Measurements from ENCODE around the gene ATP5PB.

DNA sequence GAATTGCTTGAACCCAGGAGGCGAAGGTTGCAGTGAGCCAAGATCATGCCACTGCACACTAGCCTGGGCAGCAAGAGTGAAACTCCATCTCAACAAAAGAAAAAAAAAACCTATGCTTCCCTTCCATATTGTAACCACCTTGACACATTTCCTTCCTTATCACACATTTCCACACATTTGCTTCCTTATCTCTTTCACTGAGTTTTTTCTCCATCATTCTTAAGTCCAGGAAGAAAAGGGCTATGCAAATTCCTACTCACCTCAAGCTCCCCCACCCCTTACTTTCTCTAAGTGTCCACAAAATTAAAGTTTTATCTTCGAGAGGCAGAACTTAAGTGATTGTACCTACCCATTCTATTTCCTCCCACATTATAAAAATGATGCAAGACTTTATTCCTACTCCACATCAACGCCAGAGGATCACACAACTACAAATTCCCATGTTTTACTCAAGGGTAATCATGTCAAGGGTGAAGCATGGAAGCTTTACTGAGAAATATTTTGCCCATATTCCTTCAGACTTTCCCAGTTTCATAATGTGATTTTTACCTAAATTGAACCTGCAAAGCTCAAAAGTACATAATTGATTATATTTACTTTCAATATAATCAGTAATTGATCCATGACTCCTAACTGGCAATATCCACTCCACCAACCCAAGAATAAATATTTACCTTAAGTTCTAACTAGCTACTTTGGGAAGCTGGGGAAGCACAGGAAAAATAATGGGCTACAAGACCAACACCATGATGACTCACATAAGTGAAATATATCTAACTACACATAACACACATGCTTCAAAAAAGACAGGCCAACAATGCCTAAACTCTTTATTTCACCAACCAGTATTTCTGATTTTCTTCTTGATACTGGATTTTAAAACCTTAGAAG lies 9.6 kb upstream of the ATP5PB start:
- TF ChIP-seq, protein P1, sequence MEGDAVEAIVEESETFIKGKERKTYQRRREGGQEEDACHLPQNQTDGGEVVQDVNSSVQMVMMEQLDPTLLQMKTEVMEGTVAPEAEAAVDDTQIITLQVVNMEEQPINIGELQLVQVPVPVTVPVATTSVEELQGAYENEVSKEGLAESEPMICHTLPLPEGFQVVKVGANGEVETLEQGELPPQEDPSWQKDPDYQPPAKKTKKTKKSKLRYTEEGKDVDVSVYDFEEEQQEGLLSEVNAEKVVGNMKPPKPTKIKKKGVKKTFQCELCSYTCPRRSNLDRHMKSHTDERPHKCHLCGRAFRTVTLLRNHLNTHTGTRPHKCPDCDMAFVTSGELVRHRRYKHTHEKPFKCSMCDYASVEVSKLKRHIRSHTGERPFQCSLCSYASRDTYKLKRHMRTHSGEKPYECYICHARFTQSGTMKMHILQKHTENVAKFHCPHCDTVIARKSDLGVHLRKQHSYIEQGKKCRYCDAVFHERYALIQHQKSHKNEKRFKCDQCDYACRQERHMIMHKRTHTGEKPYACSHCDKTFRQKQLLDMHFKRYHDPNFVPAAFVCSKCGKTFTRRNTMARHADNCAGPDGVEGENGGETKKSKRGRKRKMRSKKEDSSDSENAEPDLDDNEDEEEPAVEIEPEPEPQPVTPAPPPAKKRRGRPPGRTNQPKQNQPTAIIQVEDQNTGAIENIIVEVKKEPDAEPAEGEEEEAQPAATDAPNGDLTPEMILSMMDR (IDR thresholded peaks at IDR 0.05; ENCODE audit: borderline replicate concordance, extremely low read depth, low read length, poor library complexity, severe bottlenecking), result no peak
- TF ChIP-seq EZH2 (IDR thresholded peaks at IDR 0.05; ENCODE audit: borderline replicate concordance, low read depth, low read length, severe bottlenecking), result no peak
